Smooth muscle cell (in vitro differentiated cells): ENCODE results near the gene NR3C1. TPM values are rescaled to one million over a fixed set of nuclear protein-coding genes. Genes with fewer than 3 reads are reported as not detected.

Experiments
- DNase-seq: peaks from one replicate; lab custom pipeline; 2025; ENCODE audit not compliant: unreplicated experiment; lab: John Stamatoyannopoulos, UW
- H2AFZ ChIP-seq: fragments of 200-600 bp; sonication (generic); 2 replicates; pipeline ENCODE4 v1.6.0; 2016; ENCODE audit warnings: antibody characterized with exemption, low read depth, mild to moderate bottlenecking
- H3F3A ChIP-seq: fragments of 200-600 bp; sonication (generic); 2 replicates; pipeline ENCODE4 v1.6.0; 2017; ENCODE audit warnings: antibody characterized with exemption, low read depth
- H3K27ac ChIP-seq: fragments of 200-600 bp; sonication (generic); 2 replicates; pipeline ENCODE4 v1.5.1; 2016; ENCODE audit warnings: low read depth, mild to moderate bottlenecking
- H3K27me3 ChIP-seq: fragments of 200-600 bp; sonication (generic); 2 replicates; pipeline ENCODE4 v1.6.1; 2016; ENCODE audit warnings: low read depth, mild to moderate bottlenecking
- H3K36me3 ChIP-seq: fragments of 200-600 bp; sonication (generic); 2 replicates; pipeline ENCODE4 v1.5.1; 2016; ENCODE audit warnings: low read depth
- H3K4me1 ChIP-seq: fragments of 200-600 bp; sonication (generic); 2 replicates; pipeline ENCODE4 v1.5.1; 2016; ENCODE audit warnings: low read depth
- H3K4me2 ChIP-seq: fragments of 200-600 bp; sonication (generic); 2 replicates; pipeline ENCODE4 v1.6.0; 2016; ENCODE audit warnings: mild to moderate bottlenecking
- H3K4me3 ChIP-seq: fragments of 200-600 bp; sonication (generic); 2 replicates; pipeline ENCODE4 v1.5.1; 2016; ENCODE audit warnings: mild to moderate bottlenecking
- H3K79me2 ChIP-seq: fragments of 200-600 bp; sonication (generic); 2 replicates; pipeline ENCODE4 v1.6.0; 2016; ENCODE audit warnings: low read depth, mild to moderate bottlenecking
- H3K9ac ChIP-seq: fragments of 200-600 bp; sonication (generic); 2 replicates; pipeline ENCODE4 v1.6.0; 2016; ENCODE audit warnings: low read depth
- H3K9me3 ChIP-seq: fragments of 200-600 bp; sonication (generic); replicated peaks from 2 replicates; pipeline ENCODE4 v1.5.1; 2016; ENCODE audit warnings: low read depth
- H4K20me1 ChIP-seq: fragments of 200-600 bp; sonication (generic); 2 replicates; pipeline ENCODE4 v1.6.0; 2016; ENCODE audit warnings: low read depth
- CTCF ChIP-seq: fragments of 200-600 bp; sonication (generic); IDR thresholded peaks from 2 replicates; pipeline ENCODE4 v1.5.1; 2017; ENCODE audit warnings: borderline replicate concordance, mild to moderate bottlenecking, antibody characterized with exemption; ENCODE audit not compliant: insufficient read depth, poor library complexity, severe bottlenecking
- WGBS: methylation state at CpG from one replicate; pipeline ENCODE4 v1.1.7; 2016; ENCODE audit warnings: low lambda C conversion rate; 5-methylcytosine and 5-hydroxymethylcytosine counted together
- polyA plus RNA-seq: library from polyadenylated mRNA; unstranded; fragments of >200 nt; fragmentation: Nextera tagmentation; extraction: Ambion mirVana; gene quantifications from 2 replicates; pipeline ENCODE4 v1.2.1, GENCODE V29; 2016
- small RNA-seq: library from RNA; depleted of rRNA; stranded (forward); fragments of <200 nt; gene quantifications from one replicate; pipeline ENCODE3, GENCODE V24; 2014
- total RNA-seq: library from RNA; depleted of rRNA; stranded (reverse); fragments of >200 nt; gene quantifications from 2 replicates; pipeline ENCODE4 v1.2.3, GENCODE V29; 2014

Gene NR3C1
- total and polyA plus RNA-seq, 2 experiments from 2014 or later, result 76.5 to 101 TPM

- Histone ChIP-seq H3F3A (no peaks in the 10 kb centered on the region), H3K9ac (no peak overlapping the region), H3K4me2 (no peak overlapping the region), H3K4me3 (no peak overlapping the region), H4K20me1 (no peaks in the 10 kb centered on the region), H3K27me3 (no peaks in the 10 kb centered on the region), H3K9me3 (no peaks in the 10 kb centered on the region), H3K4me1 (peaks cover 3% of the 10 kb centered on the region), H3K36me3 (no peaks in the 10 kb centered on the region), H3K27ac (no peak overlapping the region), H3K79me2 (no peaks in the 10 kb centered on the region), H2AFZ (no peak overlapping the region)
- WGBS, result 96% methylated on average over 8 of the region's 8 CpGs
- DNase-seq, result no peak
- TF ChIP-seq CTCF, result no peak
Measured at GRCh38 chr5:143228597-143229293, 174.7 kb downstream of the NR3C1 start.

Small RNA genes lying within 50 kb of the gene (small RNA-seq; reads per million reads assigned to genes)
- gene AC091925.2, result not detected
